Trophoblast cell (in vitro differentiated cells and primary cell): ENCODE results near the gene SCRN2.

Source experiments
- DNase-seq, 2 donors: peaks; one replicate each; pipeline ENCODE4 v3.0.0-alpha.2; 2016
- H2AFZ ChIP-seq: 2 replicates; pipeline ENCODE4 v1.6.1; 2013; ENCODE audit warnings: low read length, moderate library complexity, mild to moderate bottlenecking; ENCODE audit not compliant: insufficient read depth, poor library complexity
- H2AK5ac ChIP-seq: 2 replicates; pipeline ENCODE4 v1.6.1; 2013; ENCODE audit warnings: mild to moderate bottlenecking, low read length
- H2BK120ac ChIP-seq: 2 replicates; pipeline ENCODE4 v1.6.1; 2013; ENCODE audit warnings: low read length, mild to moderate bottlenecking, moderate library complexity; ENCODE audit not compliant: insufficient read depth, poor library complexity
- H2BK12ac ChIP-seq: 2 replicates; pipeline ENCODE4 v1.6.1; 2013; ENCODE audit warnings: mild to moderate bottlenecking, low read length, moderate library complexity
- H2BK5ac ChIP-seq: 2 replicates; pipeline ENCODE4 v1.6.1; 2013; ENCODE audit warnings: low read length, low read depth, moderate library complexity, mild to moderate bottlenecking; ENCODE audit not compliant: poor library complexity
- H3K14ac ChIP-seq: 2 replicates; pipeline ENCODE4 v1.6.1; 2013; ENCODE audit warnings: mild to moderate bottlenecking, low read length
- H3K18ac ChIP-seq: 2 replicates; pipeline ENCODE4 v1.6.1; 2013; ENCODE audit warnings: mild to moderate bottlenecking, low read length
- H3K23ac ChIP-seq: 2 replicates; pipeline ENCODE4 v1.6.1; 2013; ENCODE audit warnings: low read length
- H3K27ac ChIP-seq: 2 replicates; pipeline ENCODE4 v1.5.1; 2013; ENCODE audit warnings: low read depth, mild to moderate bottlenecking, inconsistent platforms, low read length, moderate library complexity
- H3K27me3 ChIP-seq: 2 replicates; pipeline ENCODE4 v1.6.1; 2013; ENCODE audit warnings: inconsistent platforms, mild to moderate bottlenecking, low read length, moderate library complexity; ENCODE audit not compliant: insufficient read depth
- H3K36me3 ChIP-seq, 2 experiments: 1 replicate in 1 of 2; 2 replicates in 1 of 2; pipeline ENCODE4 v1.6.1; 2013; ENCODE audit warnings: low read length in 2 of 2, mild to moderate bottlenecking in 2 of 2, moderate library complexity in 1 of 2; ENCODE audit not compliant: insufficient read depth in 2 of 2, control insufficient read depth in 1 of 2
- H3K4ac ChIP-seq: 2 replicates; pipeline ENCODE4 v1.6.1; 2013; ENCODE audit warnings: low read depth, mild to moderate bottlenecking, low read length, moderate library complexity
- H3K4me1 ChIP-seq, 2 experiments: 1 replicate in 1 of 2; 2 replicates in 1 of 2; pipeline ENCODE4 v1.6.1; 2013; ENCODE audit warnings: low read length in 2 of 2, mild to moderate bottlenecking in 2 of 2, moderate library complexity in 1 of 2; ENCODE audit not compliant: insufficient read depth in 2 of 2, control insufficient read depth in 1 of 2
- H3K4me2 ChIP-seq: 2 replicates; pipeline ENCODE4 v1.6.1; 2013; ENCODE audit warnings: inconsistent platforms, mild to moderate bottlenecking, low read length, moderate library complexity
- H3K4me3 ChIP-seq: 2 replicates; pipeline ENCODE4 v1.5.1; 2013; ENCODE audit warnings: mild to moderate bottlenecking, low read depth, low read length, inconsistent platforms
- H3K79me1 ChIP-seq: one replicate; pipeline ENCODE4 v1.6.1; 2013; ENCODE audit warnings: low read length
- H3K79me2 ChIP-seq: 2 replicates; pipeline ENCODE4 v1.6.1; 2013; ENCODE audit warnings: low read length, mild to moderate bottlenecking; ENCODE audit not compliant: control insufficient read depth, insufficient read depth, poor library complexity
- H3K9ac ChIP-seq: 2 replicates; pipeline ENCODE4 v1.6.1; 2013; ENCODE audit warnings: mild to moderate bottlenecking, low read length
- H3K9me3 ChIP-seq: 2 replicates; pipeline ENCODE4 v1.6.1; 2013; ENCODE audit warnings: low read depth, mild to moderate bottlenecking, control low read depth, inconsistent platforms, low read length; ENCODE audit not compliant: insufficient read depth
- H4K12ac ChIP-seq: 2 replicates; pipeline ENCODE4 v1.6.1; 2013; ENCODE audit warnings: low read depth, mild to moderate bottlenecking, low read length, moderate library complexity
- H4K8ac ChIP-seq: 2 replicates; pipeline ENCODE4 v1.6.1; 2013; ENCODE audit warnings: low read depth, mild to moderate bottlenecking, low read length, moderate library complexity
- H4K91ac ChIP-seq: one replicate; pipeline ENCODE4 v1.6.1; 2013; ENCODE audit warnings: low read depth, mild to moderate bottlenecking, low read length, moderate library complexity
- WGBS: extraction: QIAGEN DNeasy Blood & Tissue Kit; methylation state at CpG from one replicate; pipeline ENCODE4 v1.1.7; 2013; ENCODE audit warnings: missing lambda C conversion rate; ENCODE audit not compliant: insufficient read length, insufficient coverage; ENCODE audit errors: extremely low coverage; 5-methylcytosine and 5-hydroxymethylcytosine counted together

The SCRN2 gene

DNA sequence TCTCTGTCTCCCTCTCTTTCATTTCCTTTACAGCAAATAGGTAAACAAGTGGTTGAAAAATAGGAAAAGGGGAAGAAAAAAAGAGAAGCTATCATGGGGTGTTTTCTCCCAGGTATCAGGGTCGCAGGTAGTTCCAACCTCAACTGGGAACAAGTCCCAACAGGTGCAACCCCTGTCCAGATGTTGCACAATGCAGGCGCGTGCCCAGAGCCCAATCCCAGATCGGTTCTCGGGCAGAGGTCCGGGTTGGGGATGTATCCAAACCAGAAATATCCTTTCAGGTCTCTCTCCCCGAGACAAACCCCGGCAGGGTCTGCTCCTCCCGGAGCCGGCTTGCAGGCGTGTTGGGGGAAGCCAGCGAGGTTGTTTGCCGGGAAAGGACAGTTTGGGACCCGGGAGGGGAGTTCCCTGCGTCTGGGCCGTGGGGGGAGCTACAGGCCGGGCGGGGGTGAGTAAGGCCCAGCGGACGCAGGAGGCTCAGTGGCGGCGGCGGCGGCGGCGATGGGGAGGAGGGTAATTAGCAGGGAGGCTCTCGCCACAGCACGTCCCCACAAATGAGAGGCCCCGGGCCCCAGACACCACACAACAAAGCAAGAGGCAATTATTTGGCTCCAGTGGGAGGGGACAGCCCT, 31.1 kb upstream of the SCRN2 start:
- Histone ChIP-seq H3K4me3 (no peak overlapping the region), H2BK12ac (peak overlapping the region; percentile 66), H3K36me3 (no peaks in the 10 kb centered on the region), H4K91ac (peak overlapping the region; percentile 92), H4K12ac (peak overlapping the region; percentile 75), H3K4me2 (peak overlapping the region; percentile 48), H4K8ac (peak overlapping the region; percentile 83), H3K18ac (peak overlapping the region; percentile 62), H3K4me1 (peaks cover 32 to 36% of the 10 kb centered on the region in 2 experiments), H3K9ac (no peak overlapping the region), H2BK5ac (peak overlapping the region; percentile 71), H3K9me3 (no peaks in the 10 kb centered on the region), H2BK120ac (peak overlapping the region; percentile 77), H3K79me1 (peaks cover 33% of the 10 kb centered on the region), H3K14ac (peak overlapping the region; percentile 71), H3K4ac (peak overlapping the region; percentile 14), H2AK5ac (peak overlapping the region; percentile 45), H3K27me3 (no peaks in the 10 kb centered on the region), H3K27ac (peak overlapping the region; percentile 24), H2AFZ (peak overlapping the region; percentile 37), H3K23ac (no peak overlapping the region), H3K79me2 (peaks cover 2% of the 10 kb centered on the region)
- no peak for DNase-seq
- WGBS = no CpG with 5 or more reads among the region's 29 CpGs

DNA sequence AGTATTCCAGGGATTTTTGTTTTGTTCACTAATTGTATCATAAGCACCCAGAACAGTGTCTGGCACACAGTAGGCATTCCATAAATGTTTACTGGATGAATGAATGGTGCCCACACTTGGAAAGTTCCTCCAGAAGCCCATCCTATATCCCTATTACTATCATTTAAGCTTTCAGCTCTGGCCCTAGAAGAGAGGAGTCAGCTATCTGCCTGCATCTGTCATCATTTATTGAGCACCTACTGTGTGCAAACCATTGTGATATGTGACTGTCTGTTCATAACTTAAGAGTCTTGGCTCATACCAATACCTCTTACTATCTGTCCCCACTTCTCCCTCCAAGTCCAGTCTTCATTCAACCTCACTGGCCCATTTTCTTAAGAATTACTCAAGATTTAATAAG, 30.0 kb upstream of the SCRN2 start:
- Histone ChIP-seq H3K36me3 (no peaks in the 10 kb centered on the region), H3K18ac (no peak overlapping the region), H3K27ac (no peak overlapping the region), H2AK5ac (no peak overlapping the region), H4K12ac (no peak overlapping the region), H3K9me3 (no peaks in the 10 kb centered on the region), H3K23ac (no peak overlapping the region), H2BK12ac (no peak overlapping the region), H2BK5ac (no peak overlapping the region), H3K9ac (no peak overlapping the region), H3K4me2 (no peak overlapping the region), H3K79me1 (peaks cover 33% of the 10 kb centered on the region), H3K14ac (no peak overlapping the region), H3K4me1 (peaks cover 40 to 45% of the 10 kb centered on the region in 2 experiments), H3K27me3 (no peaks in the 10 kb centered on the region), H3K4me3 (no peak overlapping the region), H2BK120ac (no peak overlapping the region), H3K4ac (no peak overlapping the region), H4K91ac (no peak overlapping the region), H2AFZ (no peak overlapping the region), H4K8ac (no peak overlapping the region), H3K79me2 (peaks cover 2% of the 10 kb centered on the region)
- no peak for DNase-seq

DNA sequence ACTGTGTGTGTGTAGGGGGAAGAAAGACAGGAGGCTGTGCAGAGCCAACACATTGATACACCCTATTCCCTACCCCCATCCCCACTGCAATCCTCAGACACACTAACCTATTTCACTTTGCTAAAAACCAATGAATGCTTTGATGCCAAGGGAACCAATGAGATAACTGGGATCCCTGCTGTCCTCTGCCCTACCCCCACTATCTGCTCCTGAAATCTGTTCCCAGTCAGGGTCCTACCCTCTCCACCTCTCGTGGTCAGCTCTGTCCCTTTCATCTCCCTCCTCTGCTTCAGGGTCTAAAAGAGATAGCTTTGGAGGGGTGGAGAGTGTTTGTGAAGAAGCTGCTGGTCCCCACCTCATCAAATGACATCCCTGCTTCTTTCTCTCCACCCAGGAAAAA, 29.0 kb upstream of the SCRN2 start:
- Histone ChIP-seq H2AK5ac (no peak overlapping the region), H3K4me2 (no peak overlapping the region), H2BK120ac (no peak overlapping the region), H3K79me2 (peaks cover 2% of the 10 kb centered on the region), H3K4me3 (no peak overlapping the region), H3K9ac (no peak overlapping the region), H2AFZ (no peak overlapping the region), H3K14ac (no peak overlapping the region), H3K79me1 (peaks cover 28% of the 10 kb centered on the region), H4K91ac (peak overlapping the region; percentile 61), H3K4me1 (peaks cover 33 to 37% of the 10 kb centered on the region in 2 experiments), H3K9me3 (no peaks in the 10 kb centered on the region), H2BK5ac (no peak overlapping the region), H3K27ac (no peak overlapping the region), H4K12ac (no peak overlapping the region), H3K36me3 (no peaks in the 10 kb centered on the region), H3K27me3 (no peaks in the 10 kb centered on the region), H3K23ac (no peak overlapping the region), H4K8ac (no peak overlapping the region), H3K4ac (no peak overlapping the region), H3K18ac (no peak overlapping the region), H2BK12ac (no peak overlapping the region)
- no CpG with 5 or more reads among the region's 1 CpG for WGBS
- no peak for DNase-seq

GRCh38 chr17:47869114-47869513, 28.0 kb upstream of the SCRN2 start:
- no peak overlapping the region for H3K4me2 ChIP-seq
- no peak overlapping the region for H3K4me3 ChIP-seq
- peak overlapping the region; percentile 20 for H2BK120ac ChIP-seq
- H3K36me3 ChIP-seq = no peaks in the 10 kb centered on the region
- no peak overlapping the region for H2AFZ ChIP-seq
- no peak for DNase-seq
- H3K27ac ChIP-seq = peak overlapping the region; percentile 30
- H4K12ac ChIP-seq = no peak overlapping the region
- H2BK12ac ChIP-seq = no peak overlapping the region
- H3K79me2 ChIP-seq = peaks cover 2% of the 10 kb centered on the region
- H3K4ac ChIP-seq = no peak overlapping the region
- H3K18ac ChIP-seq = no peak overlapping the region
- H3K4me1 ChIP-seq = peaks cover 31 to 35% of the 10 kb centered on the region in 2 experiments
- H3K14ac ChIP-seq = no peak overlapping the region
- H4K91ac ChIP-seq = peak overlapping the region; percentile 71
- no CpG with 5 or more reads among the region's 2 CpGs for WGBS
- H3K79me1 ChIP-seq = peaks cover 28% of the 10 kb centered on the region
- no peak overlapping the region for H2BK5ac ChIP-seq
- no peak overlapping the region for H2AK5ac ChIP-seq
- no peaks in the 10 kb centered on the region for H3K27me3 ChIP-seq
- H3K9ac ChIP-seq = no peak overlapping the region
- no peaks in the 10 kb centered on the region for H3K9me3 ChIP-seq
- H4K8ac ChIP-seq = peak overlapping the region; percentile 22
- H3K23ac ChIP-seq = no peak overlapping the region
